ENCODE measurements around the gene TAF9B.
"Not testable (repeated sequence)": the region's sequence is repeated elsewhere in the genome, so short reads cannot be mapped to it uniquely, and the experiment has no call there.

Gene TAF9B

DNA sequence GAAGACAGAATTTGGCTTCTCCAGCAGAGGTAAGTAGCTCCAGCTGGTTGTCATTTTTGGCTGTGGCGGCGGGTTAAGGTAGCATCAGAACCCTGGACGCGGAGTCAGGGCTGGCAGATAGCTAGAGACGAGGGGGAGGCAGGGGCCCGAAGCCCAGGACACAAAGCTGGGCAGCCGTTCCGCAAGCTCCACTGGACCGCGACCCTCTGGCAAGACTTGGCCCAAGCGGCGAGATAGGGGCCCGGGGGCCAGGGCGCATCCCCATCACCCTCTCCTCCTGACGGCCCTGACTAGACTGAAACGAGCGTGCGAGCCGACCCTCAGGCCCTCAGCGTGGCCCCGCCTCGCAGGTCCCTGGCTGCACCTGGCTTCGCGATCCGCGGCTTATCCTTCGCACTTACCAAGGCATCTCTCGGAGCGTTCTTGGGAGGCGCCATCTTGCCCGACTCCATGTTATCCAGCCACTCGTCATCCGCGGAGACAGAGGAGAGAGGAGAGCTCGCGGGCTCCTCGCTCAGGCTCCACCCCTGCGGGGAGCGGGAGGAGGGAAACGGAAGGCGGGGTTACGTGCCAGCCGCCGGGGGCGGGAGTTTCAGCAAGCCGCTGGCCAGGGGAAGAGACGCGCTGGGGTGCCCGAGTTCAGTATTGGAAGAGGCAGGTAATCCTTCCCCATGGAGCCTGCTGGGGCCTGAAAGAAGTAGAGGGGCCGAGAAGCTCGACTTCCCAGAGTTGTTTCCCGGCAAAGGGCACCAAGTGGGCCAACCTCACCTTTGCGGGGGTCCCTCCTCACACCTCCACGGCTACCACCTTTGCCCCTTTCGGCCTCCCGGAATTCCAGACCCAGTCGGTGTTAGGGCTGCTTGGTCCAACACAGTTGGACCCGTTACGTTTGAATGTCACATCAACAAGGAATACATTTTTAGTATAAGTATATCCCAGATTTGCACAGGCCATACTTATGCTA, at the start of gene TAF9B:
Gene TAF9B (minus strand): TSS at position 491 of the 964 bp plus-strand sequence. CDS start 39 bp downstream, at position 452.
- DNase-seq = peak; percentile 80

GRCh38 chrX:78182881-78183280, 43.4 kb upstream of the TAF9B start:
- DNase-seq = no peak

DNA sequence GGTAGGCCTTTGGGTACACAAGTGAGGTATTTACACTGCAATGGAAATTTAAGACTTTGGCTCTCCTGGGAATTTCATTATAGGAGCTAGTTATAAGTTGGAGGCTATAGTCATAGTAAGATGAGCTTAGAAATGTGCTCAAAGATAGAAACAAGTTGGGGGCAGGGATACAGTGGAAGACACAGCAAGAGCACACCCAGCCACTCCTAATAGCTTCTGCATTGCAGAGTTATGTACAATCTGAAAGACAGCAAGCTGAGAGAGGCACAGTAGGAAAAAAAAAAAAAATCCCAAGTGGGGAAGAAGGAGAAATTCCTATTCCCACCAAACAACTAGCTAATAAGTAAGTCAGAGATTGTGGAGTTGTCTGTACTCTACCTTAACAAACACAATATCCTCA, 41.9 kb upstream of the TAF9B start:
- no peak for DNase-seq

DNA sequence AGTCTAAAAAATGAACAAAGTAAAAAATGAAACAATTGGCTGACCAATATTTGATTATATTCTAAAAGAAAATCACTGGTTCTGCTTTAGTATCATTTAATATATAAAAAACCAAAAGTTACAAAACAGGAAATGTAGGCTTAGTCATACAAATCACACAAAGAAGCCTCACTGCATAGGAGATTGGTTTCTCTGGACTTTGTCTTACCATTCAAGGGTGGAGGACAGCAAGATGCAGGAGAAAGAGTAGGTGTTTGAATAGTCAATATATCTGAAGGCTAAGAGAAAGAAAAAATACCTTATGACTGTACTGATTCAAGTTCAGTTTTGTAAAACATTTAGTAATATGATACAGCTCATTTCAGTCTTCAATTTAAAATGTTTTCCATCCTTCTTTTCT, 28.6 kb upstream of the TAF9B start:
- DNase-seq = no peak

DNA sequence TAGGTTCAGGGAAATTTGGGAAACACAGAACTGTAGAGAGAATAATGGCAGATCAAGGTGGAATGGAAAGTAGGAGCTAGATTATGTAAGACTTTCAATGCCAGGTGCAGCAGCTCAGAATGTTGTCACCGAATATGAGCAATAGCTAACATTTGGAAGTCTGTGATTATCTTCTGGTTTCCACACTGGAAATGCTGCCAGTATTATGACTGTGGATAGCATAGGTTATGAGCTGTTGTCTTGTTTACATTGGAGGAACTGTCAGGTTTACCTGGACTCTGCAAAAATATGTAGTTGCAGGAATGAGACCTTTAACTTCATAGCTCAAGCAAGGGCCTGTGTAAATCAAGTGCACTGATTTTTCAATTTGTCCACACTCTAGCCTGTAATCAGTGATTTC, 26.0 kb upstream of the TAF9B start:
- no peak for DNase-seq

- not testable (repeated sequence) for DNase-seq
These were observed 23.7 kb upstream of the TAF9B start for GRCh38 chrX:78163175-78163574.

DNA sequence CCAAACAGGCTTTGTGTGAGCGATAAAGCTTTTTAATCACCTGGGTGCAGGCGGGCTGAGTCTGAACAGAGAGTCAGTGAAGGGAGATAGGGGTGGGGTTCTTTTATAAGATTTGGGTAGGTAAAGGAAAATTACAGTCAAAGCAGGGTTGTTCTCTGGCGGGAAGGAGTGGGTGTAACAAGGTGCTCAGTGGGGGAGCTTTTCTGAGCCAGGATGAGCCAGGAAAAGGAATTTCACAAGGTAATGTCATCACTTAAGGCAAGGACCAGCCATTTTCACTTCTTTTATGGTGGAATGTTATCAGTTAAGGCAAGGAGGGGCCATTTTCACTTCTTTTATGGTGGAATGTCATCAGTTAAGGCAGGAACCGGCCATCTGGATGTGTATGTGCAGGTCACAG, 21.3 kb upstream of the TAF9B start:
- not testable (repeated sequence) for DNase-seq

- not testable (repeated sequence) for DNase-seq
These were observed 18.4 kb upstream of the TAF9B start for GRCh38 chrX:78157846-78158245.

- not testable (repeated sequence) for DNase-seq
These were observed 17.9 kb upstream of the TAF9B start for GRCh38 chrX:78157373-78157772.

GRCh38 chrX:78147002-78147540, 7.6 kb upstream of the TAF9B start:
- DNase-seq = not testable (repeated sequence)

GRCh38 chrX:78140206-78140605, 756 bp upstream of the TAF9B start:
- DNase-seq = no peak

GRCh38 chrX:78133238-78133960, 6.1 kb downstream of the TAF9B start:
- no peak for DNase-seq

GRCh38 chrX:78131117-78131516, 8.3 kb downstream of the TAF9B start:
- no peak for DNase-seq

GRCh38 chrX:78130396-78130795, 9.1 kb downstream of the TAF9B start:
- DNase-seq = no peak

GRCh38 chrX:78129714-78130113, 9.7 kb downstream of the TAF9B start:
- no peak for DNase-seq

GRCh38 chrX:78125781-78126180, 13.7 kb downstream of the TAF9B start:
- not testable (repeated sequence) for DNase-seq

DNA sequence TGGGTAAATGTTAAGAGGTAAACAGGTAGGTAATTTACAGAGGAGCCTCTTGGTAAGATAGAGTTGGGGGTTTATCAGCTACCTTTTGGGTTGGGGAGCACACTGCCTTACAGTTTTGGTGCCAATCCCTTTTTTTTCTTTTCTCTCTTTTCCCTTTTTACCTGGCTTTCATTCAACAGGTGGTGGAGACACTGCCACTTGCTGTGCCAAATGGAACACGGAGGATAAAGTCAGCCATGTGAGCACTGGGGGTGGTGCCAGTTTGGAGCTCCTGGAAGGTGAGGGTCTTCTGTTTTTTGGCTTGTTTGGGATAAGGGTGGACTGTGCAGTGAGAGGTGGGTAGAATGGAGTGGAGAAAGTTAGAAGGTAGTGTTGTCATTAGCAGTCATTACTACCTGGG, 14.3 kb downstream of the TAF9B start:
- no peak for DNase-seq

DNA sequence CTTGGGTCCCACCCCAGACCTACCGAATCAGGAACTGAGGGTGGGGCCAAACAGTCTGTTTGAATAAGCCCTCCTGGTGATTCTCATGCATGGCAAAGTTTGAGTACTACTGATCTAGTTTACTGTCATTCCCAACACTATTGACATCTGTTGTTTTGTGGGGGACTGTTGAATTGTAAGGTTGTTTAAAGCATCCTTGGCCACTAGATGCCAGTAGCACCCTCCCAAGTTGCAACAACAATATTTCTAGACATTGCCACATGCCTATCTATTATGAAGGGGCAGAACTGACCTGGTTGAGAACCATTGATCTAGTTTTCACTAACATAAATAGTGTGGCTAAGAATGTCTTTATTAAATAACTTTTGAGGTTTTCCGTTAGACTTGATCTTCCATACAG, 15.1 kb downstream of the TAF9B start:
- DNase-seq = no peak

DNA sequence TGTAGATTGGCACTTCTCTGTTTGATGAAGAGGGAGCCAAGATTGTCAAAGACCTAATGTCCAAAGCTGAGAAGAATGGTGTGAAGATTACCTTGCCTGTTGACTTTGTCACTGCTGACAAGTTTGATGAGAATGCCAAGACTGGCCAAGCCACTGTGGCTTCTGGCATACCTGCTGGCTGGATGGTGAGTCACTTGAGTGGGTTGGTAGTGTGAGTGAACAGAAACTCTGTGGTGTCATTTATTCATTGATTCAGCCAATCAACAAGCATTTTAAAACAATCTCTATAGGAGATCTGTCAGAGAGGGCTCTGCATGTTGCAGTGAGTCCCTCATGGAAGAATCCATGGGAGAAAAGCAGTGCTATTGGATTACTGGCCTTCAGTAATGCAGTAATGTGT, 16.3 kb downstream of the TAF9B start:
- no peak for DNase-seq

- DNase-seq = no peak
These were observed 19.8 kb downstream of the TAF9B start for GRCh38 chrX:78119521-78120227.

DNA sequence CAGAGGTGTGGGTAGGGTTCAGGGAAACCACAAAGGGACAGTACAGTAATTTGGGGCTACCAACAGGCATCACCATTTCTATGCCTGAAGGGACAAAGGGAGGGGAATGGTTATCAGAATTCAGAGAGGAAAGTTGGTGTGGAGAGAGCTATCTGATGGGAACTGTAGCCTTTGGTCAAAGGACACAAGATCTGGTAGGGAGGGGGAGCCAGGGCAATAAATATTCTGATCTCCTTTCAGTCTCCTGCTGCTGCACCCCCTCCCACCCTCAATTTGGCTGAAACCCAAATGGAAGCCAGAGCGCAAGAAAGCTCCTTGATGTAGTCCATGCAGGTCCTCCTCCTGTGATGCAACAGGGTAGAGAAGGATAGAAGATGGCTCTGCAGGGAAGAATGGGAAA, 20.8 kb downstream of the TAF9B start:
- no peak for DNase-seq

DNA sequence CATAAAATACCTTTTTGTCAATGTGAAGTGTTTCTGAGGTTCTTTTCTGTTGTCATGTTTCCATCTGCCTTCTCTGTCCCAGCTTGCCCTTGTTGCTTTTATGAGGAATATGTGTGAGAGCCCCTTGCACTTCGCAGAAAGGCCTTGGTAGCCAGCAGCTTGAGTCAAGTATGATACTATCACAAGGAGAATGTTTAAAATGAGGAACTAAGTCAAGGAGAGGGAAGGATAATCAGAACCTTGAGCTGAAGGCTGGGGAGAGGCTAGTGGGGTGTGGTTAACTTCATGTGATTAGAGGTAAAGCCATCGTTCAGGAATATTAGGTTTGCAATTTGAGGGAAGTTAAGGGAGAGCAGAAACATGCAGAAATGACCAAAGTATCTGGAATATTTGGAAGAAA, 22.7 kb downstream of the TAF9B start:
- DNase-seq = no peak

DNA sequence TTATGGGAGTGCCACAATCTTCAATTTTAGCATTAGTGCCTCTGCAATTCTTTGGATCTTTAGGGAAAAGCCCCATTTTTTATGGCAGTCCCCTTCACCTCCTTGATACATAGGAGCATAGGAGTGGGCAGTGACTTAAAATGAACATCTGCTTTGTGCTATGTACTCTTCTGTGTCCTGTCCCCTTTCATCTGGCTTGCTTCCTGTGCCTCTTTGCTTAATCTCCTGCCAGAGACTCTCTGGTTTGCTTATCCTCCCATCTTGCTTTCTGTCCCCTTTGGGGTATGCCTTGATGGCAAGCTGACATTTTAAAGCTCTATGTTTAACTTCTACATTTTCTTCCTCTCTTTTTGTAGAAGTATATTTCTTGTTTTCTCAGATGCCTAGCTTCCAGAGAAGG, 23.1 kb downstream of the TAF9B start:
- no peak for DNase-seq

All from NCI-H510A (cell line).